HL-60 (cell line): Measurements from ENCODE around the gene PDE4B.

Source experiments
- DNase-seq, 2 experiments: peaks; one replicate each; pipeline ENCODE4 v3.0.0-alpha.2; 2010 to 2020; ENCODE audit warnings: low read depth in 1 of 2, low spot score in 1 of 2
- H3K27ac ChIP-seq: fragments of 250-450 bp; sonication (Bioruptor Pico); replicated peaks from 2 replicates; pipeline ENCODE4 v1.5.1; 2020; ENCODE audit warnings: mild to moderate bottlenecking, moderate library complexity
- H3K27me3 ChIP-seq: fragments of 250-450 bp; sonication (Bioruptor Pico); 2 replicates; pipeline ENCODE4 v1.5.1; 2021; ENCODE audit warnings: mild to moderate bottlenecking, moderate library complexity; ENCODE audit not compliant: insufficient read depth, poor library complexity, severe bottlenecking
- H3K4me3 ChIP-seq: replicated peaks from 2 replicates; pipeline ENCODE4 v1.5.1; 2011; ENCODE audit warnings: mild to moderate bottlenecking, control low read depth, low read length; ENCODE audit not compliant: insufficient read depth
- CTCF ChIP-seq: IDR thresholded peaks from one replicate; pipeline ENCODE4 v1.5.1; 2011; ENCODE audit warnings: low read length, control low read depth, inconsistent platforms; ENCODE audit not compliant: insufficient read depth
- GABPA ChIP-seq: IDR thresholded peaks from 2 replicates; pipeline ENCODE4 v1.6.1; 2012; ENCODE audit warnings: low read depth
- POLR2AphosphoS5 ChIP-seq: IDR thresholded peaks from 2 replicates; pipeline ENCODE4 v1.6.1; 2012; ENCODE audit warnings: low read depth
- SPI1 ChIP-seq: IDR thresholded peaks from 2 replicates; pipeline ENCODE4 v1.6.1; 2012; ENCODE audit warnings: low read depth, mild to moderate bottlenecking, borderline replicate concordance
- TF ChIP-seq, protein P1 (sequence below): IDR thresholded peaks from 2 replicates; pipeline ENCODE4 v1.6.1; 2012; ENCODE audit warnings: low read depth; ENCODE audit not compliant: insufficient replicate concordance

Gene PDE4B

DNA sequence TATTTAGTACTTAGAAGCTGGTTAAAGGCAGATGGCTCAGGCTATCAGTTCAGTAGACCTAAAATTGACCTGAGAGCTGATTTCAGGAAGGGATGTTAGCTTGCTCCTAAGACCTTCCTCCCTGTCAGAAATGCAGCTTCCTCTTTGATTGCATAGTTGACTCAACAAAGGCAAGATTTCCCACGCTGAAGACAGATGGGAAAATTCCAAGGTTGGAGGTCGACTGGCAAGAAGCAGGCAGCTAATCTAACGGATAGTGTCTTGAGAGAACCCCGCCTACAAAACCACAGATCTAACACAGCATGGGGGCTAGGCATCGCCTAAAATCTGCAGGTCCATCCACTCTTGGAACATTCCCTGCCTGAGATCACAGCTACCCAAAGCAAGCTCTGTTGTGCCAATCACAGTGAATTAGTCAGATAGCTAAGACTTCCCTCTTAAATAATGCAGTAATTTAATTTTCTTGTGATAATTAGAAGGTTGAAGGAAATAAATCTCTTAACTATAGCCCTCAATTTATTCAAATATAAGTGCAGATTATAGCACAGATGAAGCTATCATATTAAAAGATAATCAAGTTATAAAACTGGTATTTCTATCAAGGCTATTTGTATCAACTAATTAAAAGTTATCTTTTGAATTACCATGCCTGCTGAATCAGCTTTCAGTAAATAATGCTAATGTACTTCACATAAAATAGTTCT is 383.5 kb downstream of the PDE4B start:
- DNase-seq = no peak
- H3K27ac ChIP-seq = no peak overlapping the region
- peaks cover 3% of the 10 kb centered on the region for H3K27me3 ChIP-seq
- H3K4me3 ChIP-seq = no peak overlapping the region
- no peak for TF ChIP-seq SPI1
- no peak for TF ChIP-seq CTCF
- TF ChIP-seq GABPA = no peak
- no peak for TF ChIP-seq POLR2AphosphoS5
- TF ChIP-seq, protein P1, sequence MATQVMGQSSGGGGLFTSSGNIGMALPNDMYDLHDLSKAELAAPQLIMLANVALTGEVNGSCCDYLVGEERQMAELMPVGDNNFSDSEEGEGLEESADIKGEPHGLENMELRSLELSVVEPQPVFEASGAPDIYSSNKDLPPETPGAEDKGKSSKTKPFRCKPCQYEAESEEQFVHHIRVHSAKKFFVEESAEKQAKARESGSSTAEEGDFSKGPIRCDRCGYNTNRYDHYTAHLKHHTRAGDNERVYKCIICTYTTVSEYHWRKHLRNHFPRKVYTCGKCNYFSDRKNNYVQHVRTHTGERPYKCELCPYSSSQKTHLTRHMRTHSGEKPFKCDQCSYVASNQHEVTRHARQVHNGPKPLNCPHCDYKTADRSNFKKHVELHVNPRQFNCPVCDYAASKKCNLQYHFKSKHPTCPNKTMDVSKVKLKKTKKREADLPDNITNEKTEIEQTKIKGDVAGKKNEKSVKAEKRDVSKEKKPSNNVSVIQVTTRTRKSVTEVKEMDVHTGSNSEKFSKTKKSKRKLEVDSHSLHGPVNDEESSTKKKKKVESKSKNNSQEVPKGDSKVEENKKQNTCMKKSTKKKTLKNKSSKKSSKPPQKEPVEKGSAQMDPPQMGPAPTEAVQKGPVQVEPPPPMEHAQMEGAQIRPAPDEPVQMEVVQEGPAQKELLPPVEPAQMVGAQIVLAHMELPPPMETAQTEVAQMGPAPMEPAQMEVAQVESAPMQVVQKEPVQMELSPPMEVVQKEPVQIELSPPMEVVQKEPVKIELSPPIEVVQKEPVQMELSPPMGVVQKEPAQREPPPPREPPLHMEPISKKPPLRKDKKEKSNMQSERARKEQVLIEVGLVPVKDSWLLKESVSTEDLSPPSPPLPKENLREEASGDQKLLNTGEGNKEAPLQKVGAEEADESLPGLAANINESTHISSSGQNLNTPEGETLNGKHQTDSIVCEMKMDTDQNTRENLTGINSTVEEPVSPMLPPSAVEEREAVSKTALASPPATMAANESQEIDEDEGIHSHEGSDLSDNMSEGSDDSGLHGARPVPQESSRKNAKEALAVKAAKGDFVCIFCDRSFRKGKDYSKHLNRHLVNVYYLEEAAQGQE = no peak

DNA sequence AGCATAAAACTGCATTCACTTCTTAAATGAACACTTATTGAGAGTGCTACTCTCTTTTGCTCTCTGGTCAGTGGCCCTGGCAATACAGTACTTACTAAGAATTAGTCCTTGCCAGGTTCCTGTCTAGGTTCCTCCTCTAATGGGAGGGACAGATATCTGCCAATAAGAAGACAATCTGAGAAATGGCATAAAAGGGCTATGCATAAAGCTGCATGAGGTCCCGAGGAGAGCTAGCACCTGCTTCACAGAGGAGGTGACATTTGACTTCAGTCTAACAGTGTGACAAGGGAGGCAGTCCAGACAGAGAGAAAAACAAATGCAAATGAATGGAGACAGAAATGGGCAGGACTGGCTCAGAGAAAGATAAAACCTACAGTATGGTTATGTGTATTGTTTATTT is 384.1 kb downstream of the PDE4B start:
- Histone ChIP-seq H3K27ac (no peak overlapping the region), H3K4me3 (no peak overlapping the region), H3K27me3 (peaks cover 3% of the 10 kb centered on the region)
- no peak for TF ChIP-seq SPI1
- TF ChIP-seq POLR2AphosphoS5 = no peak
- TF ChIP-seq, protein P1 = no peak
- no peak for TF ChIP-seq CTCF
- TF ChIP-seq GABPA = no peak
- no peak for DNase-seq

GRCh38 chr1:66177510-66177909 is 384.8 kb downstream of the PDE4B start:
- no peak for DNase-seq
- TF ChIP-seq CTCF = no peak
- TF ChIP-seq, protein P1 = no peak
- TF ChIP-seq GABPA = no peak
- no peak for TF ChIP-seq SPI1
- TF ChIP-seq POLR2AphosphoS5 = no peak
- Histone ChIP-seq H3K4me3 (no peak overlapping the region), H3K27ac (no peak overlapping the region), H3K27me3 (peaks cover 5% of the 10 kb centered on the region)
